B cell (primary cell): ENCODE measurements around the gene GSG1L. TPM values are rescaled to one million over a fixed set of nuclear protein-coding genes. Genes with fewer than 3 reads are reported as not detected.

Experiments used
- ATAC-seq: fragments of 200-7000 bp; cut with Tn5 transposase; one replicate; pipeline ENCODE4 v1.10.0; 2021; ENCODE audit warnings: low read depth, mild to moderate bottlenecking, moderate number of reproducible peaks, moderate library complexity
- CTCF ChIA-PET: fragments of 350-600 bp; sonication (Branson Sonifier 250); formaldehyde crosslinking; loops from one replicate; lab custom pipeline; 2021; ENCODE audit warnings: antibody characterized with exemption, inconsistent platforms; lab: Charles Lee
- POLR2A ChIA-PET: fragments of 350-600 bp; sonication (Branson Sonifier 250); formaldehyde crosslinking; loops from one replicate; lab custom pipeline; 2021; ENCODE audit warnings: antibody characterized with exemption; lab: Charles Lee
- DNase-seq: peaks from one replicate; pipeline ENCODE4 v3.0.0; 2013
- H2AFZ ChIP-seq: 2 replicates; pipeline ENCODE4 v1.6.1; 2012; ENCODE audit warnings: mild to moderate bottlenecking, low read depth, low read length; ENCODE audit not compliant: insufficient read depth, poor library complexity, severe bottlenecking
- H3K27ac ChIP-seq, 2 donors: 1 replicate in 1 of 2; 2 replicates in 1 of 2; pipeline ENCODE4 v1.5.1; 2012 to 2013; ENCODE audit warnings: low read length in 2 of 2, mild to moderate bottlenecking in 2 of 2, moderate library complexity in 1 of 2
- H3K27me3 ChIP-seq, 4 experiments: fragments of 200-600 bp in 1 of 4; sonication (generic) in 1 of 4; replicated peaks in 1 of 4; 1 replicate in 2 of 4; 2 replicates in 2 of 4; pipeline versions ENCODE4 v1.6.1 to v1.7.0; 2013 to 2016; ENCODE audit warnings: low read length in 3 of 4, mild to moderate bottlenecking in 2 of 4, mixed read lengths in 1 of 4, moderate library complexity in 1 of 4; ENCODE audit not compliant: insufficient read depth in 4 of 4, control insufficient read depth in 3 of 4; ENCODE audit errors: control extremely low read depth in 1 of 4
- H3K36me3 ChIP-seq, 2 experiments: replicated peaks in 1 of 2; 1 replicate in 1 of 2; 2 replicates in 1 of 2; pipeline versions ENCODE4 v1.6.1 to v1.7.1; 2013; ENCODE audit warnings: low read length in 1 of 2; ENCODE audit not compliant: insufficient read depth in 2 of 2, control insufficient read depth in 1 of 2; ENCODE audit errors: control extremely low read depth in 1 of 2, extremely low read depth in 1 of 2
- H3K4me1 ChIP-seq, 2 donors: fragments of 200-600 bp in 1 of 2; sonication (generic) in 1 of 2; 1 replicate in 1 of 2; 2 replicates in 1 of 2; pipeline versions ENCODE4 v1.5.1 to v1.6.1; 2013 to 2017; ENCODE audit warnings: low read length in 2 of 2; ENCODE audit not compliant: control insufficient read depth in 2 of 2, insufficient read depth in 2 of 2
- H3K4me2 ChIP-seq: replicated peaks from 2 replicates; pipeline ENCODE3; 2012; ENCODE audit warnings: mild to moderate bottlenecking, low read depth, low read length; ENCODE audit not compliant: poor library complexity, severe bottlenecking
- H3K4me3 ChIP-seq, 5 experiments: fragments of 200-600 bp in 1 of 5; sonication (generic) in 1 of 5; 1 replicate in 3 of 5; 2 replicates in 2 of 5; pipeline versions ENCODE4 v1.5.1 to v1.7.0; 2011 to 2016; ENCODE audit warnings: low read length in 4 of 5, mild to moderate bottlenecking in 4 of 5, low read depth in 2 of 5, control low read depth in 1 of 5, moderate library complexity in 1 of 5; ENCODE audit not compliant: insufficient read depth in 1 of 5; ENCODE audit errors: control extremely low read depth in 1 of 5, extremely low read depth in 1 of 5
- H3K79me2 ChIP-seq: fragments of 200-600 bp; sonication (generic); one replicate; pipeline ENCODE4 v1.6.0; 2016; ENCODE audit warnings: low read length; ENCODE audit not compliant: control insufficient read depth, insufficient read depth
- H3K9ac ChIP-seq: fragments of 200-600 bp; sonication (generic); 2 replicates; pipeline ENCODE4 v1.6.1; 2017; ENCODE audit warnings: mild to moderate bottlenecking, low read length, moderate library complexity
- H3K9me3 ChIP-seq, 3 donors: one replicate each; pipeline versions ENCODE4 v1.6.1 to v1.7.1; 2013; ENCODE audit warnings: low read length in 2 of 3; ENCODE audit not compliant: control insufficient read depth in 2 of 3, insufficient read depth in 1 of 3; ENCODE audit errors: control extremely low read depth in 1 of 3
- H4K20me1 ChIP-seq: 2 replicates; pipeline ENCODE4 v1.6.0; 2012; ENCODE audit warnings: mild to moderate bottlenecking, low read length; ENCODE audit not compliant: insufficient read depth, control insufficient read depth, poor library complexity, severe bottlenecking
- H3K27ac Mint-ChIP-seq: one replicate; pipeline ENCODE4 v1.8.0; 2021; ENCODE audit warnings: mixed read lengths
- H3K27me3 Mint-ChIP-seq: one replicate; pipeline ENCODE4 v1.8.0; 2021; ENCODE audit warnings: mixed read lengths
- H3K4me1 Mint-ChIP-seq: one replicate; pipeline ENCODE4 v1.8.0; 2021; ENCODE audit warnings: mixed read lengths
- H3K4me3 Mint-ChIP-seq: one replicate; pipeline ENCODE4 v1.8.0; 2021; ENCODE audit warnings: mixed read lengths
- H3K9me3 Mint-ChIP-seq: one replicate; pipeline ENCODE4 v1.8.0; 2022; ENCODE audit warnings: mixed read lengths; ENCODE audit not compliant: insufficient read depth
- CTCF ChIP-seq: fragments of 200-600 bp; IDR thresholded peaks from one replicate; pipeline ENCODE4 v1.8.0; 2022; ENCODE audit warnings: antibody characterized with exemption, mild to moderate bottlenecking
- EZH2 ChIP-seq: IDR thresholded peaks from 2 replicates; pipeline ENCODE4 v1.6.1; 2012; ENCODE audit warnings: borderline replicate concordance, low read depth, mild to moderate bottlenecking, moderate library complexity, low read length; ENCODE audit not compliant: insufficient read depth, poor library complexity, severe bottlenecking
- WGBS: methylation state at CpG from one replicate; pipeline ENCODE4 v1.1.5; 2013; ENCODE audit warnings: missing lambda C conversion rate; ENCODE audit not compliant: insufficient coverage; 5-methylcytosine and 5-hydroxymethylcytosine counted together
- intact Hi-C: fragments of 100-400 bp; cut with micrococcal nuclease; formaldehyde crosslinking; loops from one replicate; pipeline ENCODE4 v1.10.0; 2022
- polyA plus RNA-seq: library from polyadenylated mRNA; depleted of rRNA; stranded (reverse); fragments of >200 nt; gene quantifications from 2 replicates; pipeline ENCODE4 v1.2.3, GENCODE V29; 2012
- total RNA-seq, 2 donors: library from RNA; stranded (reverse); fragments of 120-200 nt in 1 of 2; gene quantifications; 1 replicate in 1 of 2; 2 replicates in 1 of 2; pipeline versions ENCODE4 v1.2.3 to v1.2.4, GENCODE V29; 2013 to 2022

The GSG1L gene
- total and polyA plus RNA-seq, 2 donors (not counting 1 experiment from before 2014, with no cell fraction given): 0.01 TPM; not detected in 1

- no peak for ATAC-seq
- Histone ChIP-seq H3K4me3 (no peak overlapping the region), H3K36me3 (no peaks in the 10 kb centered on the region), H3K9me3 (peaks cover 0 to 20% (median 3%) of the 10 kb centered on the region in 3 donors), H4K20me1 (no peaks in the 10 kb centered on the region), H2AFZ (no peak overlapping the region), H3K9ac (no peak overlapping the region), H3K4me1 (no peaks in the 10 kb centered on the region), H3K27me3 (no peaks in the 10 kb centered on the region), H3K4me2 (no peak overlapping the region), H3K27ac (no peak overlapping the region), H3K79me2 (no peaks in the 10 kb centered on the region)
- no peaks in the 10 kb centered on the region for H3K9me3 Mint-ChIP-seq
- H3K27me3 Mint-ChIP-seq: no peaks in the 10 kb centered on the region
- CTCF ChIA-PET: no interaction called here
- TF ChIP-seq CTCF (no peak), EZH2 (no peak)
- intact Hi-C loops: no loop called here
- no peak for DNase-seq
- H3K27ac Mint-ChIP-seq: no peak overlapping the region
- WGBS: 80% methylated on average over 7 of the region's 12 CpGs
- no peaks in the 10 kb centered on the region for H3K4me1 Mint-ChIP-seq
- no peak overlapping the region for H3K4me3 Mint-ChIP-seq
- POLR2A ChIA-PET: no interaction called here
Observed at GRCh38 chr16:27826081-27826892, 237.2 kb downstream of the GSG1L start.

- H3K4me3 ChIP-seq: no peak overlapping the region
- H3K4me2 ChIP-seq: no peak overlapping the region
- CTCF ChIA-PET: no interaction called here
- H3K4me3 Mint-ChIP-seq: no peak overlapping the region
- H3K79me2 ChIP-seq: no peaks in the 10 kb centered on the region
- 89% methylated on average over 4 of the region's 9 CpGs for WGBS
- intact Hi-C loops: no loop called here
- H3K4me1 Mint-ChIP-seq: no peaks in the 10 kb centered on the region
- H3K9me3 Mint-ChIP-seq: no peaks in the 10 kb centered on the region
- H3K9me3 ChIP-seq: peaks cover 0 to 8% (median under 1%) of the 10 kb centered on the region in 3 donors
- no peak overlapping the region for H2AFZ ChIP-seq
- ATAC-seq (no peak), DNase-seq (no peak)
- TF ChIP-seq CTCF (no peak), EZH2 (no peak)
- POLR2A ChIA-PET: interaction anchor here (0.5 kb wide), 1 partner anchor 86 kb away, joined by 4 read pairs; no protein-coding TSS in a partner anchor
- no peak overlapping the region for H3K27ac Mint-ChIP-seq
- no peaks in the 10 kb centered on the region for H3K27me3 ChIP-seq
- H3K9ac ChIP-seq: no peak overlapping the region
- no peaks in the 10 kb centered on the region for H3K4me1 ChIP-seq
- H4K20me1 ChIP-seq: no peaks in the 10 kb centered on the region
- H3K36me3 ChIP-seq: no peaks in the 10 kb centered on the region
- H3K27me3 Mint-ChIP-seq: no peaks in the 10 kb centered on the region
- H3K27ac ChIP-seq: no peak overlapping the region
Observed at GRCh38 chr16:27824786-27825185, 238.7 kb downstream of the GSG1L start.
